K562 (cell line): ENCODE measurements around the gene TNFRSF11A. TPM values are rescaled to one million over a fixed set of nuclear protein-coding genes. Genes with fewer than 3 reads are reported as not detected.

Source experiments
- ATAC-seq: fragments of 200-7000 bp; cut with Tn5 transposase; 3 replicates; pipeline ENCODE4 v1.9.1; 2020; ENCODE audit warnings: moderate library complexity
- BruUV-seq: library from RNA; stranded (reverse); fragments of 400-500 nt; replicated peaks from 2 replicates; lab custom pipeline; 2021; lab: Mats Ljungman, UMichigan
- CTCF ChIA-PET: fragments of 300-600 bp; formaldehyde crosslinking; extraction: SDS; loops from one replicate; lab custom pipeline; 2021; ENCODE audit warnings: low intra/inter-chr PET ratio; lab: Yijun Ruan, JAX
- POLR2A ChIA-PET: fragments of 300-600, 350-650 bp; sonication (Branson Sonifier 250); formaldehyde crosslinking; extraction: SDS; loops from one replicate; lab custom pipeline; 2021; ENCODE audit warnings: antibody characterized with exemption, inconsistent platforms; lab: Yijun Ruan, JAX
- DNase-seq, 4 experiments: peaks; one replicate each; pipeline versions ENCODE4 v3.0.0 to v3.0.0-alpha.2; 2011 to 2018; ENCODE audit warnings: low spot score in 3 of 4, mixed read lengths in 3 of 4; ENCODE audit errors: extremely low read depth in 1 of 4
- FAIRE-seq: peaks from 2 replicates; lab custom pipeline; 2011; peaks lifted over from hg19 to GRCh38; lab: Jason Lieb, UNC
- H2AFZ ChIP-seq: 2 replicates; pipeline ENCODE4 v1.6.0; 2011; ENCODE audit warnings: low read depth, low read length, control low read depth, inconsistent platforms
- H3K27ac ChIP-seq: fragments of 200-600 bp; 3 replicates; pipeline ENCODE4 v1.8.0; 2011; ENCODE audit warnings: low read depth, mild to moderate bottlenecking, control low read depth, inconsistent platforms, low read length, moderate library complexity, mixed read lengths; ENCODE audit errors: extremely low read depth
- H3K27me3 ChIP-seq, 2 experiments: fragments of 300-600 bp in 1 of 2; 2 replicates in 1 of 2; 3 replicates in 1 of 2; pipeline versions ENCODE4 v1.6.0 to v1.8.0; 2011; ENCODE audit warnings: inconsistent platforms in 2 of 2, low read length in 2 of 2, mild to moderate bottlenecking in 1 of 2, mixed read lengths in 1 of 2, moderate library complexity in 1 of 2; ENCODE audit not compliant: control insufficient read depth in 2 of 2, insufficient read depth in 2 of 2
- H3K36me3 ChIP-seq: fragments of 300-600 bp; 3 replicates; pipeline ENCODE4 v1.8.0; 2011; ENCODE audit warnings: mild to moderate bottlenecking, low read length, inconsistent platforms; ENCODE audit not compliant: control insufficient read depth, insufficient read depth
- H3K4me1 ChIP-seq, 2 experiments: fragments of 200-600 bp in 1 of 2; replicated peaks in 1 of 2; 2 replicates in 1 of 2; 3 replicates in 1 of 2; pipeline versions ENCODE4 v1.5.1 to v1.8.0; 2011; ENCODE audit warnings: inconsistent platforms in 2 of 2, low read length in 2 of 2, mild to moderate bottlenecking in 1 of 2, mixed read lengths in 1 of 2, moderate library complexity in 1 of 2; ENCODE audit not compliant: control insufficient read depth in 2 of 2, insufficient read depth in 2 of 2
- H3K4me2 ChIP-seq: 2 replicates; pipeline ENCODE4 v1.6.1; 2011; ENCODE audit warnings: low read length, control low read depth, inconsistent platforms, mixed read lengths; ENCODE audit not compliant: insufficient read depth
- H3K4me3 ChIP-seq: fragments of 200-600 bp; sonication (generic), shearing (Covaris generic); 2 replicates; pipeline ENCODE4 v1.5.1; 2016; ENCODE audit warnings: control low read depth, inconsistent platforms
- H3K79me2 ChIP-seq: fragments of 200-600 bp; 3 replicates; pipeline ENCODE4 v1.8.0; 2011; ENCODE audit warnings: low read length, inconsistent platforms; ENCODE audit not compliant: control insufficient read depth, insufficient read depth
- H3K9ac ChIP-seq, 2 experiments: 2 replicates each; pipeline versions ENCODE4 v1.6.0 to v1.6.1; 2011; ENCODE audit warnings: low read depth in 2 of 2, low read length in 2 of 2, control low read depth in 1 of 2, inconsistent platforms in 1 of 2, mild to moderate bottlenecking in 1 of 2, mixed read lengths in 1 of 2; ENCODE audit not compliant: insufficient read depth in 1 of 2
- H3K9me1 ChIP-seq: one replicate; pipeline ENCODE4 v1.6.0; 2011; ENCODE audit warnings: inconsistent platforms, mild to moderate bottlenecking, low read length, moderate library complexity; ENCODE audit not compliant: control insufficient read depth, insufficient read depth
- H3K9me3 ChIP-seq: replicated peaks from 2 replicates; pipeline ENCODE4 v1.5.1; 2011; ENCODE audit warnings: low read depth, low read length, inconsistent platforms; ENCODE audit not compliant: control insufficient read depth, insufficient read depth
- H4K20me1 ChIP-seq: replicated peaks from 2 replicates; pipeline ENCODE4 v1.6.1; 2011; ENCODE audit warnings: low read length, inconsistent platforms, mixed read lengths; ENCODE audit not compliant: control insufficient read depth, insufficient read depth
- CBFA2T2 ChIP-seq: fragments of 450-650 bp; conservative IDR thresholded peaks from 2 replicates; pipeline ENCODE4 v1.6.1; 2017; ENCODE audit warnings: mild to moderate bottlenecking
- CCNT2 ChIP-seq: IDR thresholded peaks from 2 replicates; pipeline ENCODE4 v1.6.1; 2011; ENCODE audit warnings: borderline replicate concordance, low read depth, mild to moderate bottlenecking, moderate library complexity, mixed read lengths, low read length; ENCODE audit not compliant: insufficient read length; ENCODE audit errors: extremely low read depth
- CHD1 ChIP-seq: fragments of 200-600 bp; sonication (generic); IDR thresholded peaks from one replicate; pipeline ENCODE4 v1.6.1; 2012; ENCODE audit warnings: mild to moderate bottlenecking, moderate library complexity, low read length, inconsistent platforms
- CREBBP ChIP-seq: IDR thresholded peaks from one replicate; pipeline ENCODE4 v1.6.1; 2012; ENCODE audit warnings: low read depth, mild to moderate bottlenecking, control low read depth, inconsistent platforms, low read length
- HDAC8 ChIP-seq: fragments of 450-650 bp; IDR thresholded peaks from 2 replicates; pipeline ENCODE4 v1.6.1; 2016; ENCODE audit warnings: mild to moderate bottlenecking, missing genetic modification characterization, moderate library complexity, missing compliant biosample characterization
- MAFG ChIP-seq: fragments of 450-650 bp; conservative IDR thresholded peaks from 2 replicates; pipeline ENCODE4 v1.6.1; 2016; ENCODE audit warnings: missing genetic modification characterization, missing compliant biosample characterization
- TAF7 ChIP-seq: fragments of 450-650 bp; IDR thresholded peaks from 2 replicates; pipeline ENCODE4 v1.6.1; 2016; ENCODE audit warnings: missing genetic modification characterization, missing compliant biosample characterization
- TAF9B ChIP-seq: fragments of 450-650 bp; IDR thresholded peaks from 2 replicates; pipeline ENCODE4 v1.6.1; 2018; ENCODE audit warnings: mild to moderate bottlenecking; ENCODE audit not compliant: partially characterized antibody
- ZC3H11A ChIP-seq: IDR thresholded peaks from 2 replicates; pipeline ENCODE4 v1.6.1; 2012; ENCODE audit warnings: low read depth, low read length, improper control_type of control experiment
- WGBS: fragments of 100-300 bp; shearing (Covaris generic); methylation state at CpG from one replicate; pipeline ENCODE4 v1.1.6; 2016; ENCODE audit warnings: low coverage, mixed read lengths; ENCODE audit not compliant: insufficient coverage; ENCODE audit errors: missing lambda C conversion rate; 5-methylcytosine and 5-hydroxymethylcytosine counted together
- in situ Hi-C: fragments of 300-500 bp; cut with MboI; formaldehyde crosslinking; loops from 4 replicates; pipeline ENCODE4 v1.15.0; 2018; ENCODE audit warnings: inconsistent platforms, mixed read lengths
- intact Hi-C: fragments of 100-400 bp; cut with micrococcal nuclease; formaldehyde crosslinking; loops from 2 replicates; pipeline ENCODE4 v1.14.2; 2022
- polyA plus RNA-seq, 8 experiments: library from polyadenylated mRNA; depleted of rRNA in 4 of 8; stranded (reverse) in 5 of 8; unstranded in 3 of 8; fragments of >200 nt; fragmentation: Nextera tagmentation in 2 of 8; fragmentation: Illumina TruSeq in 1 of 8; extraction: Ambion mirVana in 2 of 8; extraction: Trizol in 1 of 8; gene quantifications; 2 replicates each; pipeline versions ENCODE4 v1.2.1 to v1.2.3, GENCODE V29; 2011 to 2014; ENCODE audit warnings: inconsistent platforms in 1 of 8, missing spikeins in 1 of 8
- total RNA-seq, 7 experiments: library from RNA; depleted of rRNA in 6 of 7; stranded (reverse); fragments of >200 nt in 6 of 7; fragmentation: Illumina TruSeq in 2 of 7; extraction: Trizol in 2 of 7; gene quantifications; 2 replicates each; pipeline versions ENCODE4 v1.2.1 to v1.2.3, GENCODE V29; 2011 to 2021; ENCODE audit warnings: low replicate concordance in 1 of 7
- TF ChIP-seq, protein P1 (sequence below): fragments of 250-450 bp; sonication (Bioruptor Pico); IDR thresholded peaks from 2 replicates; pipeline ENCODE4 v1.9.0; 2021; ENCODE audit warnings: mild to moderate bottlenecking
- TF ChIP-seq, protein P2 (sequence below), 2 experiments: fragments of 250-450 bp in 1 of 2; fragments of 450-650 bp in 1 of 2; sonication (Bioruptor Pico) in 1 of 2; IDR thresholded peaks; 2 replicates each; pipeline versions ENCODE4 v1.6.1 to v1.8.0; 2016 to 2021; ENCODE audit warnings: mild to moderate bottlenecking in 2 of 2, moderate library complexity in 2 of 2, missing compliant biosample characterization in 1 of 2, missing genetic modification characterization in 1 of 2

Gene TNFRSF11A
- total and polyA plus RNA-seq, 9 of the 15 experiments (the other 6 are each of a cell fraction or from before 2014, with no cell fraction given), result 0.03 to 0.06 (median 0.04) TPM; not detected in 6

DNA sequence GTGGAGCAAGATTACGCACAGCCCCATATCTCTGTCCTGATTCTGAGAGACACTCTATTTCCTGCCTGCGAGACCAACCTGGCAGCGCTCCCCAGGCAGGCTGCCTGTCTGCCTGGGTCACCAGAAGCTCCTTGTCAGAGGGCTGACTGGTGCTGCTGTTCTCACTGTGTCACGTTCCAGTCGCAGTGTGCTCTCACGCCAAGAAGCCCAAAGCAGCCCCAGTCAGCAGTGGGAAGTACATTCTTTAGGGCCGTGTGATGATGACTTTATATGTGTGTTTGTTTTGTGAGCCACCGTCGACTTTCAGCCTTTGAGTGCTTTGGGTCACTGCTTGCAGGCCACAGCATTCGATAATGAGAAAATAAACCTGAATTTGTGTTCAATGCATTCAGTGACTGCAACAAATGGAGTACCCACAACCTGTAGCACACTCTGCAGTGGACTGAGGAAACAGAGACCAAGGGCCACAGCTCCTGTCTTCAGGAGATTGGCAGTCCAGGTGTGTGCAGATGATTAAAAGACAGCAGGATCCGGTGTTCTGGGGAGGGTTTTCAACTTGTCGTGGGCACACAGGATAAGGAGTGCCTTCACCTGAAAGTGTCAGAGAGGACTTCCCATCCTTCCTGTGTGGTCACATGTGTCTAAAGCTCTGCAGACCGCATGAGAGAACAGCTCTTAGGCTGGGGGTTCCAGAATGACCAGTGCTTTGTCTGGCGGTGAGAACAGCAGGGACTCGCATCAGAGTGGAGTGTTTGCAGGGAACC lies 4.8 kb downstream of the TNFRSF11A start:
- Histone ChIP-seq H3K4me1 (peaks cover 4 to 12% of the 10 kb centered on the region in 2 experiments; a peak in 3 of 5 replicates), H2AFZ (no peak overlapping the region), H3K9ac (no peak overlapping the region), H3K9me3 (no peaks in the 10 kb centered on the region), H3K4me2 (no peak overlapping the region), H3K27ac (no peak overlapping the region), H3K27me3 (peaks cover 28 to 51% of the 10 kb centered on the region in 2 experiments), H3K36me3 (no peaks in the 10 kb centered on the region), H3K9me1 (no peaks in the 10 kb centered on the region)
- in situ Hi-C loops, result no loop called here
- ATAC-seq, result no peak
- no peak for FAIRE-seq
- CTCF ChIA-PET, result no interaction called here
- TF ChIP-seq TAF7 (tag), result no peak
- TF ChIP-seq CHD1, result no peak
- TF ChIP-seq HDAC8 (tag), result no peak
- TF ChIP-seq CCNT2, result no peak
- TF ChIP-seq CREBBP, result no peak
- TF ChIP-seq TAF9B, result no peak
- TF ChIP-seq MAFG (tag), result no peak
- TF ChIP-seq, protein P1, sequence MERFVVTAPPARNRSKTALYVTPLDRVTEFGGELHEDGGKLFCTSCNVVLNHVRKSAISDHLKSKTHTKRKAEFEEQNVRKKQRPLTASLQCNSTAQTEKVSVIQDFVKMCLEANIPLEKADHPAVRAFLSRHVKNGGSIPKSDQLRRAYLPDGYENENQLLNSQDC (CRISPR knock-in tag), result no peak
- TF ChIP-seq CBFA2T2, result no peak
- TF ChIP-seq, protein P2, sequence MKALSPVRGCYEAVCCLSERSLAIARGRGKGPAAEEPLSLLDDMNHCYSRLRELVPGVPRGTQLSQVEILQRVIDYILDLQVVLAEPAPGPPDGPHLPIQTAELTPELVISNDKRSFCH (CRISPR knock-in tag; IDR thresholded peaks at IDR 0.05), result no peak
- TF ChIP-seq, protein P2 (tag; IDR thresholded peaks at IDR 0.05), result no peak
- TF ChIP-seq ZC3H11A, result no peak
- TF ChIP-seq, all 486 proteins: peak for 0
- Histone ChIP-seq H4K20me1 (peaks cover 3% of the 10 kb centered on the region; the same call in 1 of the 2 replicates), H3K79me2 (no peaks in the 10 kb centered on the region), H3K4me3 (no peak overlapping the region)
- WGBS, result 2% methylated on average over 14 of the region's 15 CpGs
- intact Hi-C loops, result loop anchor here (10.0 kb wide), 1 partner anchor 145 kb away; the partner anchor contains the start of genes PIGN and RELCH
- POLR2A ChIA-PET, result interaction anchor here (0.6 kb wide), 1 partner anchor 193 kb away, joined by 3 read pairs; the partner anchor contains the start of gene ZCCHC2
- BruUV-seq, result no TSS peak
- no peak for DNase-seq
